KG1 (cell line): ENCODE measurements around the gene SNURF.
"Not testable (repeated sequence)": the region's sequence is repeated elsewhere in the genome, so short reads cannot be mapped to it uniquely, and the experiment has no call there.

Experiments used
- DNase-seq: peaks from one replicate; lab custom pipeline; 2025; lab: John Stamatoyannopoulos, UW

The SNURF gene

DNA sequence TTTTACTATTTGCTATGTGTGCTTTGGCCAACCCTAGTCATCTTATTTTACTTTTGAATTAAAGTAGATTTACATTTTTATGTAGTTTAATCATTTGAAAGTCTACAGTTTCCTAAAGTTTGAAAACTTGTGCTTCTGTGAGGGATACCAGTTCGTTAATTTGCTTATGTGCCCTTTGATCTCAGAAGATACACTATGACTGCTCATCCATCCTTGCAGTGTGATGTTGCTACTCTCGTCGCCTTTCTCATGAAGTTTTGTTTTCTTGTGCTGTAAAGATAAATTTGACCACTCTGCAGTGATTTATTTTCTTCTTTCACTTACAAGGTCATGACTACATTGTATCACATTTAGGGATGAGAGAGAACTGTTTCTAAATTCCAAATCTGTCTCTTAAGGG lies 16.3 kb downstream of the SNURF start:
- no peak for DNase-seq

GRCh38 chr15:24971772-24972171 lies 17.0 kb downstream of the SNURF start:
- DNase-seq, result no peak

GRCh38 chr15:24972707-24973106 lies 17.9 kb downstream of the SNURF start:
- DNase-seq, result not testable (repeated sequence)

GRCh38 chr15:24976932-24977331 lies 22.1 kb downstream of the SNURF start:
- no peak for DNase-seq

DNA sequence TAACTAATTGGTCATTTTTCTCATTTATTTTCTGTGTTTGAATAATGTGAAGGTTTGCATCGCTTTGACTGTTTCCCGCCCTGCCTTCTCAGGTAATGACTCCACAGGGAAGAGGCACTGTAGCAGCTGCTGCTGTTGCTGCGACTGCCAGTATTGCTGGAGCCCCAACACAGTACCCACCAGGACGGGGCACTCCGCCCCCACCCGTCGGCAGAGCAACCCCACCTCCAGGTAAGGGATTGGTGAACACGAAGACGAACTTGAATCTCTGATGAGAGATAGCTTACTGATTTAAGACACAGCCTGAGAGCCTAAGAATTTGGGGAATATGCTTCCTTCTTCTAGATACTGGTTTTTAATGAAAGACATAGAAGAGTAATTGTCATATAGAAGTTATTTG lies 22.9 kb downstream of the SNURF start:
- no peak for DNase-seq

GRCh38 chr15:24985224-24985623 lies 30.4 kb downstream of the SNURF start:
- DNase-seq, result no peak

DNA sequence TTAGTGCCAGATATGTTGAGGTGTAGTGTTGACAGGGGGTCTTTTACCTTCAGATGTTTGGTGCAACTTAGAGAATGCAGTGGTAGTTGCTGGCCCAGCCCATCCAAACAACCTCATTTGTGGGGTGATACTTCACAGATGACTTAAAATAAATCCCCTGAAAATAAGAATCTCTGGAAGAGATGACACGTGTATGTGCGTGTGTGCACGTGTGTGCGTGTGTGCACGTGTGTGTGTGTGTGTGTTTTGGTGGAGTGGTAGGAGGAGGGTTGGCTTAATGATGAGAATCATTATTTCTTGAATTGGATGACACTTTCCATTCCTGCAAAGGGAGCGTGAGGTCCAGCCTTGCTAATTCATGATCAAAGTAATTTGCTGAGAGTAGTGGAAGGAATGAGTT lies 31.9 kb downstream of the SNURF start:
- DNase-seq, result no peak
